Esophagus (tissue), 2 donors: ENCODE measurements around the gene KIRREL3. TPM values are rescaled to one million over a fixed set of nuclear protein-coding genes. Genes with fewer than 3 reads are reported as not detected.

ENCODE experiments used
- H3K27ac ChIP-seq, 2 donors: one replicate each; pipeline ENCODE4 v1.5.1; 2013; ENCODE audit warnings: low read depth in 2 of 2, mild to moderate bottlenecking in 2 of 2, inconsistent platforms in 1 of 2, low read length in 1 of 2, moderate library complexity in 1 of 2
- H3K27me3 ChIP-seq, 2 donors: one replicate each; pipeline ENCODE4 v1.6.1; 2013; ENCODE audit warnings: low read length in 2 of 2, control low read depth in 1 of 2, mild to moderate bottlenecking in 1 of 2; ENCODE audit not compliant: insufficient read depth in 2 of 2, control insufficient read depth in 1 of 2
- H3K36me3 ChIP-seq, 2 donors: one replicate each; pipeline ENCODE4 v1.6.1; 2013; ENCODE audit warnings: low read length in 1 of 2; ENCODE audit not compliant: control insufficient read depth in 2 of 2, insufficient read depth in 2 of 2
- H3K4me1 ChIP-seq, 2 donors: one replicate each; pipeline ENCODE4 v1.6.1; 2013; ENCODE audit warnings: low read length in 1 of 2; ENCODE audit not compliant: control insufficient read depth in 2 of 2, insufficient read depth in 2 of 2
- H3K4me3 ChIP-seq, 2 donors: one replicate each; pipeline ENCODE4 v1.5.1; 2013; ENCODE audit warnings: low read length in 2 of 2, mild to moderate bottlenecking in 2 of 2, low read depth in 1 of 2, moderate library complexity in 1 of 2
- H3K9me3 ChIP-seq, 2 donors: one replicate each; pipeline ENCODE4 v1.6.1; 2013; ENCODE audit warnings: mild to moderate bottlenecking in 2 of 2, low read depth in 1 of 2, low read length in 1 of 2, moderate library complexity in 1 of 2; ENCODE audit not compliant: control insufficient read depth in 2 of 2, insufficient read depth in 1 of 2
- WGBS, 2 donors: extraction: QIAGEN DNeasy Blood & Tissue Kit; methylation state at CpG; one replicate each; pipeline ENCODE4 v1.1.7; 2013; 5-methylcytosine and 5-hydroxymethylcytosine counted together
- polyA plus RNA-seq, 2 donors: library from polyadenylated mRNA; stranded (reverse); fragments of 200-250 nt; gene quantifications; one replicate each; pipeline ENCODE4 v1.2.3, GENCODE V29; 2013
- donor health status: healthy with polysubstance abuse.
- donor health status: Bipolar disorder and iron deficiency.

Gene KIRREL3
- polyA plus RNA-seq, 2 donors: 0.05 to 0.12 TPM

DNA sequence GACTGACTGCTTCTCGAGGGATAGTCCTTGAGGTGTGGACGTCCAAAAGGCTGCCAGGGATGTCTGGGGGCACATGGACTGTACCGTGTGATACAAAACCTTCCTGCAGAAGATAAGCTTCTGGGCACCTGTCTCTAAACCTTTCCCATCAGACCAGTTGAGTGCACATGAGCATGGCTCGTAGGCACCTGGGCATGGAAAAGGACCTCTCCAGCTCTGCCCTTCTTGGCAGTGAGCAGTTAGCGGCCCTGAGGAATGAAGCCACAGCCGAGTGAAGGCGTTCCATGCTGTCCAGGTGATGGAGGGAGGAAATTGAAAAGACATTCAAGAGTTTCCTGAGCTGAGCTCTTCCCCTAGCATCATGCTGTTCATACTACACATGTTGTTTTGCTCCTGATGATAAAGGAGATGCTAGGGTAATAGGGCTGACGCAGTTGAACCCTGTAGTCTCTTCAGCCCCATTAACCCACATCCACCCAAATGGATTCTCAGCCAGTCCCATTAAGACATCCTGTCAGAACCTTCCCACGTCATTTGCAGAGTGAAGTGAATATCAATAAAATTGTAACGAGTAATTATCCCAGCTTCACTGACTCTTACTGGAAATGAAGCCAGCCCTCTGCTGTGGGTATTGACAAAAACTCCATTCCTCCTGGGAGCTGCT lies 138.6 kb downstream of the KIRREL3 start:
- no peak overlapping the region for H3K4me3 ChIP-seq
- H3K36me3 ChIP-seq: no peaks in the 10 kb centered on the region
- WGBS, 2 donors: 74 to 80% methylated on average over 10 of the region's 10 CpGs
- H3K9me3 ChIP-seq: no peaks in the 10 kb centered on the region
- H3K27ac ChIP-seq: no peak overlapping the region
- H3K4me1 ChIP-seq: no peaks in the 10 kb centered on the region
- no peaks in the 10 kb centered on the region for H3K27me3 ChIP-seq

DNA sequence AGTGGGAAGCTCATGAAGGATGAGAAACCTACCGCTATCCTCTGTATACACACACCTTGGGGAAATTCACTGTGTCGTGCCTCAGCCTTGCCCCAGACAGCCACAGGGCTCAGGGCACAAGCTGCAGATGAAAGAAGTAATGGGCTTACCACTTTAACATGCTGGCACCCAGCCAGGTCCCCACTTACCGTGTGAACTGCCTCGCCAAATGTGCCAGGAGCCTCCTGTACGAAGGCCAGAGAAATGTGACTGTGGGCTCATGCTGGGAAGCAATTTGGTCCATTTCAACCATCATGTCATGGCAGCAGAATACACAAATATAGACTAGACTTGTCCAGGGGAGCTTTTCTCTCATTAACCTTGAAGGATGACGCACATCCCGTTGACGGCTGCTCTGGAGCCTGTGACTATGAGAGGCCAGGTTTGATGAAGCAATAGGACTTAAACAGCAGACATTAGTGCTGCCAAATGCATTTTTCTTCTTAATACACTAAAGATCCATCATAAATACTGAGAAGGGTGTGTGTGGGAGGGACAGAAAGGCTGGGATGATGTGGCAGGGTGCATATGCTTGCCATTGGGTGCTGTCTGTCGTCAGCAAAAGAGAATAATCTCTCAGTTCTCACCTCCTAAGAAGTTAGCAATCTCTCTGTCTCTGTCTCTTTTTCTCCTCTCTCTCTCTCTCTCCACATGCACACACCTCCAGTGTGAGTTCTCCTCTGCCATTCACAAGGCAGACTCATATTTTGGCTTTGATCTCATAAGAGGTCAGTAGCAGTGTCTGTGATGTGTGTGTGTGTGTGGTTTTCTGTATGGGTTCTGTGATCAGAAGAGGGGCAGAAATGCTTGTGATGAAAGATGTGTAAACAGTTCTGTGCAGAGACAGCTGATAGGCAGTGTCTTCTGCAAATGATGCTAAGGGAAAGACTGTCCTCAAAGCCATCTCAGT lies 142.4 kb downstream of the KIRREL3 start:
- Histone ChIP-seq H3K4me3 (no peak overlapping the region), H3K27me3 (no peaks in the 10 kb centered on the region), H3K9me3 (peaks cover 0 to 2% of the 10 kb centered on the region in 2 donors), H3K27ac (no peak overlapping the region), H3K4me1 (no peaks in the 10 kb centered on the region), H3K36me3 (no peaks in the 10 kb centered on the region)
- WGBS, 2 donors: 58 to 61% methylated on average over 9 of the region's 9 CpGs

- Histone ChIP-seq H3K9me3 (peaks cover 0 to 2% of the 10 kb centered on the region in 2 donors), H3K27ac (no peak overlapping the region), H3K4me3 (no peak overlapping the region), H3K4me1 (no peaks in the 10 kb centered on the region), H3K27me3 (no peaks in the 10 kb centered on the region), H3K36me3 (no peaks in the 10 kb centered on the region)
These were observed 145.0 kb downstream of the KIRREL3 start for GRCh38 chr11:126855536-126855935.

- Histone ChIP-seq H3K9me3 (peaks cover 0 to 2% of the 10 kb centered on the region in 2 donors), H3K36me3 (no peaks in the 10 kb centered on the region), H3K27me3 (no peaks in the 10 kb centered on the region), H3K27ac (no peak overlapping the region), H3K4me3 (no peak overlapping the region), H3K4me1 (no peaks in the 10 kb centered on the region)
- WGBS, 2 donors: 55% methylated on average over 2 of the region's 2 CpGs
These were observed 146.8 kb downstream of the KIRREL3 start for GRCh38 chr11:126853732-126854131.

DNA sequence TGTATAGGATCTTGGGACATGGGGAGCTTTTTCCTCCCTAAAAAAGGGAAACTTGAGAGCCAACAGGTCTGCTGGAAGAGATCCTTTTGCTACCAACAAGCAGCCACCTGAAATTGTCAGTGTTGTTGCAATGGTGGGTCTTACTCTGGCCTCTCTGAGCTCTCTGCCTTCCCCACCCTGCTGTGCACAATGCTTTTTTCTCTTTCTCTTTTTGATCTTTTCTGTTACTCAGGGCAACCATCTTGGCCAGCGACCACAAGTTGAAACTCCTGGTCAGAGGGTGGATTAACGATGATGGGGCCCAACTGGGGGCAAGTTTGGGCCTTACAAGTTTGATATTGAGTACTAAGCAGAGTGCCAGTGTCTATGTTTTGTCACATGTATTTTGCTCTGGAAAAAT lies 155.8 kb downstream of the KIRREL3 start:
- no peaks in the 10 kb centered on the region for H3K27me3 ChIP-seq
- H3K4me1 ChIP-seq: no peaks in the 10 kb centered on the region
- no peak overlapping the region for H3K27ac ChIP-seq
- 55 to 57% methylated on average over 2 of the region's 2 CpGs for WGBS, 2 donors
- H3K4me3 ChIP-seq: no peak overlapping the region
- H3K36me3 ChIP-seq: no peaks in the 10 kb centered on the region
- H3K9me3 ChIP-seq: no peaks in the 10 kb centered on the region

GRCh38 chr11:126843096-126843495 lies 157.5 kb downstream of the KIRREL3 start:
- Histone ChIP-seq H3K27me3 (no peaks in the 10 kb centered on the region), H3K4me3 (no peak overlapping the region), H3K36me3 (no peaks in the 10 kb centered on the region), H3K27ac (no peak overlapping the region), H3K9me3 (no peaks in the 10 kb centered on the region), H3K4me1 (no peaks in the 10 kb centered on the region)
- 62 to 70% methylated on average over 5 of the region's 5 CpGs for WGBS, 2 donors

DNA sequence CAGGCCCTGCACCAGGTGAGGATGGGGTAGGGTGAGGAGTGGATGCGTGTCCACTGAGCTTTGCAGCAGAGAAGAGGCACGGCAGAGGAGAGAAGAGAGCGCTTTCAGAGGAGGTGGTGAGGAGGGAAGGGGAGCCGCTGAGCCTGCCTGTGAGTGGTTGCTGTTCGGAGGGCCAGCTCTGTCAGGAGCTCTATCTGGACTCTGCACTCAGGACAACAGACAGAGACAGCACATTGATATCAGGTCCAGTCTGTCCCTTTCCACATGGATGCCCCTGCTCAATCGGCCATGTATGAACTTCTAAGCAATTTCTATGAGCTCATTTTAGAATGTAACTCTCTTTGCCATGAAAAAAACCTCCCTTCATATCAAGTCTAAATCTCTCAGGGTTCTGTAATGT lies 158.6 kb downstream of the KIRREL3 start:
- Histone ChIP-seq H3K27ac (no peak overlapping the region), H3K4me1 (no peaks in the 10 kb centered on the region), H3K27me3 (no peaks in the 10 kb centered on the region), H3K36me3 (no peaks in the 10 kb centered on the region), H3K4me3 (no peak overlapping the region), H3K9me3 (no peaks in the 10 kb centered on the region)
- WGBS, 2 donors: 73 to 75% methylated on average over 6 of the region's 6 CpGs

GRCh38 chr11:126840975-126841374 lies 159.6 kb downstream of the KIRREL3 start:
- Histone ChIP-seq H3K27me3 (no peaks in the 10 kb centered on the region), H3K36me3 (no peaks in the 10 kb centered on the region), H3K4me3 (no peak overlapping the region), H3K9me3 (no peaks in the 10 kb centered on the region), H3K4me1 (no peaks in the 10 kb centered on the region), H3K27ac (no peak overlapping the region)
- 93% methylated on average over 3 of the region's 3 CpGs for WGBS, 2 donors

DNA sequence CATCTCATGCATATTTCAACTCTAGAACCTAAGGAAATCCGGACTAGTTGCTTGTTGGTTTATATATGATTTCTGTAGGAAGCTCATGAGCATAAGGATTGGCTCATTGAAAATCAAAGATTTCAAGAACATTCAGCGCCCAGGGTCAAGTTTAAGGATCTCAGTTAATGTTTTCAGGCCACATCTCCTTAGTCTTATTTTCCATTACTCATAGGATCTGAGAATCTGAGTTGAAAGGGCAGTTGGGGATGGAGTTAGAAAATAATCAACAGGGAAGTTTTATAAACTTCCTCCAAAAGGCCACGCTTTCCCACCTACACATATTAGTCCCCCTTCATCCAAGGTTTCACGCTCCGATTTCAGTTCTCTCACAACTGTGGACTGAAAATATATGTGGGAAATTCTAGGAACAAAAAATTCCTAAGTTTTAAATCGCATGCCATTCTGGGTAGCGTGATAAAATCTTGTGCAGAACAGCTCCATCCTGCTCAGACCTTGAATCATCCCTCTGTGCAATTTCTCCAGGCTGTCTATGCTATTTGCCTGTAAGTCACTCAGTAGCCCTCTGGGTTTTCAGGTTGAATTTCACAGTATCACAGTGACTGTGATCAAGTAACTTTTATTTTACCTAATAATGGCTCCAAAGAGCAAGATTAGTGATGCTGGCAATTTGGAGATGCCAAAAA lies 160.2 kb downstream of the KIRREL3 start:
- 72 to 82% methylated on average over 7 of the region's 7 CpGs for WGBS, 2 donors
- Histone ChIP-seq H3K27me3 (no peaks in the 10 kb centered on the region), H3K9me3 (peaks cover 0 to 3% of the 10 kb centered on the region in 2 donors), H3K4me1 (no peaks in the 10 kb centered on the region), H3K4me3 (no peak overlapping the region), H3K27ac (no peak overlapping the region), H3K36me3 (no peaks in the 10 kb centered on the region)
